ENCODE results near the gene WEE1.

WEE1 gene

DNA sequence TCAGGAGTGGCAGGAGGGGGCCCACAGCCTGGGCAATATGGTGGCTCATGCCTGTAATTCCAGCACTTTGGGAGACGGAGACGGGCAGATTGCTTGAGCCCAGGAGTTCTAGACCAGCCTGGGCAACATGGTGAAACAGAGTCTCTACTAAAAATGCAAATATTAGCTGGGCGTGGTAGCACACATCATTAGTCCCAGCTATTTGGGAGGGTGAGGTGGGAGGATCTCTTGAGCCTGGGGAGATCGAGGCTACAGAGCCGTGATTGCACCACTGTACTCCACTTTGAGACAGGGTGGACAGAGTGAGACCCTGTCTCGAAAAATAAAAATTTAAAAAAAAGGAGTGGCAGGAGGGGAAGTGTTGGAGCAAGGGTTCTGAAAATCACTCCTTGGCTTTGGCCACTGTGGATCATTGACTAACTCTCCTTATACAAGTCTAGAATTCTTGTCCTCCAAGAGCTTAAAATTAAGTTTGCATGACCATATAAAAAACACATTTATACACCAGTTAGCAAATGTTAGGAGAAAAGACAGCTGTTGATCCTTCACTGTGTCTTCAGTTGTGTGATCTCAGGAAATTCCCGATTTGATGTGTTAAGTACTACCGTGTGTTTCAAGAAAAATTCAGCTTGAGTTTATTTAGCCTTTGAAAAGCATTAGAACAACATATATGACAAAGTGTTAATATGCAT lies 2.3 kb upstream of the WEE1 start:
- peaks cover 6% of the 10 kb centered on the region; the same call in 1 of the 2 replicates for H3K4me1 ChIP-seq (ENCODE audit: control insufficient read depth, insufficient read depth, low read length)
- no peak overlapping the region for H3K27ac ChIP-seq (ENCODE audit: extremely low read depth, low read depth, low read length)
- H3K4me3 ChIP-seq (ENCODE audit: low read depth, low read length), result no peak overlapping the region

More for the DNA sequence above, 2.3 kb upstream of the WEE1 start:
- ChIA-PET CTCF (interaction anchor here (0.5 to 1.8 kb wide), 5 partner anchors 36 to 402 kb away, joined by 3 to 4 read pairs (median 3); no protein-coding TSS in a partner anchor), POLR2A (interaction anchor here (1.0 kb wide), 1 partner anchor 16 kb away, joined by 3 read pairs; no protein-coding TSS in a partner anchor)
- Histone ChIP-seq H3K9me3 (ENCODE audit: control insufficient read depth, insufficient read depth, low read depth, low read length) (no peaks in the 10 kb centered on the region), H3K36me3 (ENCODE audit: control insufficient read depth in 2 of 2, insufficient read depth in 1 of 2, low read length in 2 of 2) (peaks cover 0 to 16% of the 10 kb centered on the region in 2 experiments; a peak in 1 of 3 replicates)
- TF ChIP-seq ZNF571 (tag by site-specific recombination; IDR thresholded peaks at IDR 0.05), result no peak
- TF ChIP-seq GFI1B (tag by site-specific recombination; IDR thresholded peaks at IDR 0.05), result no peak
- no peak for TF ChIP-seq ZNF202 (tag by site-specific recombination; IDR thresholded peaks at IDR 0.05; ENCODE audit: borderline replicate concordance)
- TF ChIP-seq, protein P1, sequence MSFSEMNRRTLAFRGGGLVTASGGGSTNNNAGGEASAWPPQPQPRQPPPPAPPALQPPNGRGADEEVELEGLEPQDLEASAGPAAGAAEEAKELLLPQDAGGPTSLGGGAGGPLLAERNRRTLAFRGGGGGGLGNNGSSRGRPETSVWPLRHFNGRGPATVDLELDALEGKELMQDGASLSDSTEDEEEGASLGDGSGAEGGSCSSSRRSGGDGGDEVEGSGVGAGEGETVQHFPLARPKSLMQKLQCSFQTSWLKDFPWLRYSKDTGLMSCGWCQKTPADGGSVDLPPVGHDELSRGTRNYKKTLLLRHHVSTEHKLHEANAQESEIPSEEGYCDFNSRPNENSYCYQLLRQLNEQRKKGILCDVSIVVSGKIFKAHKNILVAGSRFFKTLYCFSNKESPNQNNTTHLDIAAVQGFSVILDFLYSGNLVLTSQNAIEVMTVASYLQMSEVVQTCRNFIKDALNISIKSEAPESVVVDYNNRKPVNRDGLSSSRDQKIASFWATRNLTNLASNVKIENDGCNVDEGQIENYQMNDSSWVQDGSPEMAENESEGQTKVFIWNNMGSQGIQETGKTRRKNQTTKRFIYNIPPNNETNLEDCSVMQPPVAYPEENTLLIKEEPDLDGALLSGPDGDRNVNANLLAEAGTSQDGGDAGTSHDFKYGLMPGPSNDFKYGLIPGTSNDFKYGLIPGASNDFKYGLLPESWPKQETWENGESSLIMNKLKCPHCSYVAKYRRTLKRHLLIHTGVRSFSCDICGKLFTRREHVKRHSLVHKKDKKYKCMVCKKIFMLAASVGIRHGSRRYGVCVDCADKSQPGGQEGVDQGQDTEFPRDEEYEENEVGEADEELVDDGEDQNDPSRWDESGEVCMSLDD (tag by site-specific recombination; IDR thresholded peaks at IDR 0.05), result no peak
- no peak for TF ChIP-seq ZNF324 (tag by site-specific recombination; IDR thresholded peaks at IDR 0.05)
- TF ChIP-seq ZNF175 (tag by site-specific recombination; IDR thresholded peaks at IDR 0.05), result no peak
- TF ChIP-seq BCL11B (tag by site-specific recombination; IDR thresholded peaks at IDR 0.05; ENCODE audit: low read depth), result no peak
- TF ChIP-seq GLI4 (tag by site-specific recombination; IDR thresholded peaks at IDR 0.05), result no peak
- no peak for TF ChIP-seq PRDM6 (tag by site-specific recombination; IDR thresholded peaks at IDR 0.05)
- no peak for TF ChIP-seq HOXC10 (CRISPR knock-in tag; IDR thresholded peaks at IDR 0.05)
- no peak for TF ChIP-seq ZSCAN5A (tag by site-specific recombination; IDR thresholded peaks at IDR 0.05)
- TF ChIP-seq ZNF776 (tag by site-specific recombination; IDR thresholded peaks at IDR 0.05; ENCODE audit: borderline replicate concordance), result no peak
- no peak for TF ChIP-seq ZFP3 (tag by site-specific recombination; IDR thresholded peaks at IDR 0.05; ENCODE audit: low read depth)
- TF ChIP-seq, protein P2, sequence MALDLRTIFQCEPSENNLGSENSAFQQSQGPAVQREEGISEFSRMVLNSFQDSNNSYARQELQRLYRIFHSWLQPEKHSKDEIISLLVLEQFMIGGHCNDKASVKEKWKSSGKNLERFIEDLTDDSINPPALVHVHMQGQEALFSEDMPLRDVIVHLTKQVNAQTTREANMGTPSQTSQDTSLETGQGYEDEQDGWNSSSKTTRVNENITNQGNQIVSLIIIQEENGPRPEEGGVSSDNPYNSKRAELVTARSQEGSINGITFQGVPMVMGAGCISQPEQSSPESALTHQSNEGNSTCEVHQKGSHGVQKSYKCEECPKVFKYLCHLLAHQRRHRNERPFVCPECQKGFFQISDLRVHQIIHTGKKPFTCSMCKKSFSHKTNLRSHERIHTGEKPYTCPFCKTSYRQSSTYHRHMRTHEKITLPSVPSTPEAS (tag by site-specific recombination; IDR thresholded peaks at IDR 0.05), result no peak
- TF ChIP-seq ZNF488 (tag by site-specific recombination; IDR thresholded peaks at IDR 0.05), result no peak
- TF ChIP-seq ZNF654 (tag by site-specific recombination; IDR thresholded peaks at IDR 0.05; ENCODE audit: low read depth), result no peak
- no peak for TF ChIP-seq ZNF704 (tag by site-specific recombination; IDR thresholded peaks at IDR 0.05)

Data from HEK293 (cell line).